HepG2 (cell line): ENCODE data around the gene EPHA2.

ENCODE experiments used
- JUN ChIP-seq: sonication (generic); formaldehyde crosslinking; IDR thresholded peaks from 2 replicates; pipeline ENCODE4 v1.4.0; 2020; ENCODE audit warnings: mild to moderate bottlenecking, missing genetic modification reagents
- KDM1A ChIP-seq: IDR thresholded peaks from 2 replicates; pipeline ENCODE4 v1.6.1; 2016; ENCODE audit warnings: missing compliant biosample characterization
- ZNF383 ChIP-seq: sonication (generic); formaldehyde crosslinking; IDR thresholded peaks from 2 replicates; pipeline ENCODE4 v1.4.0; 2020; ENCODE audit warnings: missing genetic modification reagents, mild to moderate bottlenecking, borderline replicate concordance

DNA sequence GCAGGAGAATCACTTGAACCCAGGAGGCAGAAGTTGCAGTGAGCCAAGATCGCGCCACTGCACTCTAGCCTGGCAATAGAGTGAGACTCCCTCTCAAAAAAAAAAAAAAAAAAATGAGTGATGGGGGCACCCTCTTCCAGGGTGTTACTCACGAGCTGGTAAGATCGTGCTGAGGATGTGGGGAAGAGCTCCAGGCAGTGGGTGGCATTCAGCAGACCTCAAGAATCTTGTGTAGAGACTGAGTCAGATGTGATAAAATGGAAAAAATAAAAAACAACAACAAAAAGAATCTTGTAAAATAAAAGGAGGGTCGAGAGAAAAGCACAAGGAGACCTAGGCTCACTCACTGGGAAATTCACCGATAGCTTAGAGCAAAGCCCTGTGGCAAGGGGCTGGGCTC is 38.5 kb downstream of the EPHA2 start:
- TF ChIP-seq ZNF383 (CRISPR knock-in tag) (no peak), KDM1A (no peak), JUN (CRISPR knock-in tag) (no peak)
